Measurements from ENCODE around the gene XRCC1.

DNA sequence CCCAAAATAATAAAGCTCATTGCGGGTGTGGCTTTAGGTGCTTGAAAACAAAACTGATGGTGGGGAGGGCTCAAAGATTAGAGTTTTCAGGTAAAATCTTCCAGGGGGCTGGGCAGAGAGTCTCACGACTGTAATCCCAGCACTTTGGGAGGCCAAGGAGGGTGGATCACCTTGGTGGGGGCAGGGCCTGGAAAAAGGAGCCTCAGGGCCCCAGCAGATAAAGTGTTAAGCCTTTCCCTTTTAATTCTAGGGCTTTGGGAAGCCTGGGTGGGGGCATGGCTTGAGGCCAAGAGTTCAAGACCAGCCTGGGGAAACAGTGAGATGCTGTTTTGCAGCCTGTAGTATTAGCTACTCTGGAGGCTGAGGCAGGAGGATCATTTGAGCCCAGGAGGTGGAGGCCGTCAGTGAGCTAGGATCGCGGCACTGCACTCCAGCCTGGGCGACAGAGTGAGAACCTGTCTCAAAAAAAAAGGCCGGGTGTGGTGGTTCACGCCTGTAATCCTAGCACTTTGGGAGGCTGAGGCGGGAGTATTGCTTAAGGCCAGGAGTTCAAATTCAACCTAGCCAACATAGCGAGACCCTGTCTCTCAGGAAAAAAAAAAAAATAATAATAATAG, 18.9 kb upstream of the XRCC1 start:
- TF ChIP-seq, protein P1, sequence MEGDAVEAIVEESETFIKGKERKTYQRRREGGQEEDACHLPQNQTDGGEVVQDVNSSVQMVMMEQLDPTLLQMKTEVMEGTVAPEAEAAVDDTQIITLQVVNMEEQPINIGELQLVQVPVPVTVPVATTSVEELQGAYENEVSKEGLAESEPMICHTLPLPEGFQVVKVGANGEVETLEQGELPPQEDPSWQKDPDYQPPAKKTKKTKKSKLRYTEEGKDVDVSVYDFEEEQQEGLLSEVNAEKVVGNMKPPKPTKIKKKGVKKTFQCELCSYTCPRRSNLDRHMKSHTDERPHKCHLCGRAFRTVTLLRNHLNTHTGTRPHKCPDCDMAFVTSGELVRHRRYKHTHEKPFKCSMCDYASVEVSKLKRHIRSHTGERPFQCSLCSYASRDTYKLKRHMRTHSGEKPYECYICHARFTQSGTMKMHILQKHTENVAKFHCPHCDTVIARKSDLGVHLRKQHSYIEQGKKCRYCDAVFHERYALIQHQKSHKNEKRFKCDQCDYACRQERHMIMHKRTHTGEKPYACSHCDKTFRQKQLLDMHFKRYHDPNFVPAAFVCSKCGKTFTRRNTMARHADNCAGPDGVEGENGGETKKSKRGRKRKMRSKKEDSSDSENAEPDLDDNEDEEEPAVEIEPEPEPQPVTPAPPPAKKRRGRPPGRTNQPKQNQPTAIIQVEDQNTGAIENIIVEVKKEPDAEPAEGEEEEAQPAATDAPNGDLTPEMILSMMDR (IDR thresholded peaks at IDR 0.05): no peak
- TF ChIP-seq ZFX (IDR thresholded peaks at IDR 0.05; ENCODE audit: borderline replicate concordance): no peak

Data from 22Rv1 (cell line).